ENCODE results near the gene RIPOR3. TPM values are rescaled to one million over a fixed set of nuclear protein-coding genes. Genes with fewer than 3 reads are reported as not detected.
A peak's percentile ranks its signal among the peaks of the same experiment; 100 is the strongest.

Gene RIPOR3
- total and polyA plus RNA-seq, 2 donors from 2014 or later = 10.5 to 14.6 TPM

- intact Hi-C loops (cut with DNase I) = no loop called here
- Histone ChIP-seq H3K9me3 (ENCODE audit: control insufficient read depth in 2 of 3, insufficient read depth in 1 of 3, low read length in 3 of 3) (no peaks in the 10 kb centered on the region), H3K27ac (ENCODE audit: low read depth in 2 of 2, low read length in 2 of 2) (peak overlapping the region; percentile 72 to 87), H3K36me3 (ENCODE audit: control insufficient read depth in 2 of 3, insufficient read depth in 3 of 3, low read length in 3 of 3) (no peaks in the 10 kb centered on the region), H3K4me1 (ENCODE audit: control insufficient read depth in 2 of 3, insufficient read depth in 2 of 3, low read depth in 1 of 3, low read length in 3 of 3) (peaks cover 16 to 46% (median 29%) of the 10 kb centered on the region in 3 donors), H3K4me3 (ENCODE audit: low read length in 3 of 3) (no peak overlapping the region), H3K27me3 (ENCODE audit: control insufficient read depth, insufficient read depth, low read length) (no peaks in the 10 kb centered on the region), H3K9ac (ENCODE audit: low read length in 3 of 3) (peak overlapping the region in 1 of 3 donors; percentile 29)
- DNase-seq = peak in 2 of 5 donors; percentile 20 to 54
- TF ChIP-seq, protein P1, sequence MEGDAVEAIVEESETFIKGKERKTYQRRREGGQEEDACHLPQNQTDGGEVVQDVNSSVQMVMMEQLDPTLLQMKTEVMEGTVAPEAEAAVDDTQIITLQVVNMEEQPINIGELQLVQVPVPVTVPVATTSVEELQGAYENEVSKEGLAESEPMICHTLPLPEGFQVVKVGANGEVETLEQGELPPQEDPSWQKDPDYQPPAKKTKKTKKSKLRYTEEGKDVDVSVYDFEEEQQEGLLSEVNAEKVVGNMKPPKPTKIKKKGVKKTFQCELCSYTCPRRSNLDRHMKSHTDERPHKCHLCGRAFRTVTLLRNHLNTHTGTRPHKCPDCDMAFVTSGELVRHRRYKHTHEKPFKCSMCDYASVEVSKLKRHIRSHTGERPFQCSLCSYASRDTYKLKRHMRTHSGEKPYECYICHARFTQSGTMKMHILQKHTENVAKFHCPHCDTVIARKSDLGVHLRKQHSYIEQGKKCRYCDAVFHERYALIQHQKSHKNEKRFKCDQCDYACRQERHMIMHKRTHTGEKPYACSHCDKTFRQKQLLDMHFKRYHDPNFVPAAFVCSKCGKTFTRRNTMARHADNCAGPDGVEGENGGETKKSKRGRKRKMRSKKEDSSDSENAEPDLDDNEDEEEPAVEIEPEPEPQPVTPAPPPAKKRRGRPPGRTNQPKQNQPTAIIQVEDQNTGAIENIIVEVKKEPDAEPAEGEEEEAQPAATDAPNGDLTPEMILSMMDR (IDR thresholded peaks at IDR 0.05; ENCODE audit: borderline replicate concordance, extremely low read depth, insufficient read depth) = no peak
- no peak for FAIRE-seq
These were observed 32.9 kb upstream of the RIPOR3 start for GRCh38 chr20:50724112-50724725.

- H3K9ac ChIP-seq (ENCODE audit: low read length in 3 of 3) = no peak overlapping the region
- no peaks in the 10 kb centered on the region for H3K27me3 ChIP-seq (ENCODE audit: control insufficient read depth, insufficient read depth, low read length)
- no peaks in the 10 kb centered on the region for H3K9me3 ChIP-seq (ENCODE audit: control insufficient read depth in 2 of 3, insufficient read depth in 1 of 3, low read length in 3 of 3)
- no peak overlapping the region for H3K4me3 ChIP-seq (ENCODE audit: low read length in 3 of 3)
- H3K36me3 ChIP-seq (ENCODE audit: control insufficient read depth in 2 of 3, insufficient read depth in 3 of 3, low read length in 3 of 3) = no peaks in the 10 kb centered on the region
- peak in 1 of 5 donors; percentile 33 for DNase-seq
- peak overlapping the region; percentile 3 to 72 for H3K27ac ChIP-seq (ENCODE audit: low read depth in 2 of 2, low read length in 2 of 2)
- TF ChIP-seq, protein P1 (IDR thresholded peaks at IDR 0.05; ENCODE audit: borderline replicate concordance, extremely low read depth, insufficient read depth) = no peak
- intact Hi-C loops (cut with DNase I) = no loop called here
- no peak for FAIRE-seq
- peaks cover 11 to 41% (median 24%) of the 10 kb centered on the region in 3 donors for H3K4me1 ChIP-seq (ENCODE audit: control insufficient read depth in 2 of 3, insufficient read depth in 2 of 3, low read depth in 1 of 3, low read length in 3 of 3)
These were observed 32.3 kb upstream of the RIPOR3 start for GRCh38 chr20:50723672-50724071.

- Histone ChIP-seq H3K27ac (ENCODE audit: low read depth in 2 of 2, low read length in 2 of 2) (no peak overlapping the region), H3K9me3 (ENCODE audit: control insufficient read depth in 2 of 3, insufficient read depth in 1 of 3, low read length in 3 of 3) (no peaks in the 10 kb centered on the region), H3K36me3 (ENCODE audit: control insufficient read depth in 2 of 3, insufficient read depth in 3 of 3, low read length in 3 of 3) (no peaks in the 10 kb centered on the region), H3K4me1 (ENCODE audit: control insufficient read depth in 2 of 3, insufficient read depth in 2 of 3, low read depth in 1 of 3, low read length in 3 of 3) (peaks cover 9 to 30% (median 18%) of the 10 kb centered on the region in 3 donors), H3K9ac (ENCODE audit: low read length in 3 of 3) (no peak overlapping the region), H3K4me3 (ENCODE audit: low read length in 3 of 3) (no peak overlapping the region), H3K27me3 (ENCODE audit: control insufficient read depth, insufficient read depth, low read length) (no peaks in the 10 kb centered on the region)
- TF ChIP-seq, protein P1 (IDR thresholded peaks at IDR 0.05; ENCODE audit: borderline replicate concordance, extremely low read depth, insufficient read depth) = no peak
- FAIRE-seq = no peak
- intact Hi-C loops (cut with DNase I) = no loop called here
- DNase-seq = peak in 1 of 5 donors; percentile 23
These were observed 31.2 kb upstream of the RIPOR3 start for GRCh38 chr20:50722424-50723155.

Measured in kidney (tissue), 14 donors.